ENCODE measurements around the gene CD96. TPM values are rescaled to one million over a fixed set of nuclear protein-coding genes. Genes with fewer than 3 reads are reported as not detected.
A peak's percentile ranks its signal among the peaks of the same experiment; 100 is the strongest.

The CD96 gene, protein sequence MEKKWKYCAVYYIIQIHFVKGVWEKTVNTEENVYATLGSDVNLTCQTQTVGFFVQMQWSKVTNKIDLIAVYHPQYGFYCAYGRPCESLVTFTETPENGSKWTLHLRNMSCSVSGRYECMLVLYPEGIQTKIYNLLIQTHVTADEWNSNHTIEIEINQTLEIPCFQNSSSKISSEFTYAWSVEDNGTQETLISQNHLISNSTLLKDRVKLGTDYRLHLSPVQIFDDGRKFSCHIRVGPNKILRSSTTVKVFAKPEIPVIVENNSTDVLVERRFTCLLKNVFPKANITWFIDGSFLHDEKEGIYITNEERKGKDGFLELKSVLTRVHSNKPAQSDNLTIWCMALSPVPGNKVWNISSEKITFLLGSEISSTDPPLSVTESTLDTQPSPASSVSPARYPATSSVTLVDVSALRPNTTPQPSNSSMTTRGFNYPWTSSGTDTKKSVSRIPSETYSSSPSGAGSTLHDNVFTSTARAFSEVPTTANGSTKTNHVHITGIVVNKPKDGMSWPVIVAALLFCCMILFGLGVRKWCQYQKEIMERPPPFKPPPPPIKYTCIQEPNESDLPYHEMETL
- 1 to 10 TPM in 1 of 6 experiments, under 1 TPM in 5; 0.31 to 1.3 (median 0.79) TPM for total RNA-seq
- long read RNA-seq = 0 reads

- TF ChIP-seq POLR2A (IDR thresholded peaks at IDR 0.05) (no peak), CTCF (IDR thresholded peaks at IDR 0.05) (no peak)
- Histone ChIP-seq H3K36me3 (no peaks in the 10 kb centered on the region), H3K4me1 (peaks cover 0 to 9% (median 0%) of the 10 kb centered on the region in 4 donors), H3K4me3 (no peak within 1 kb of the TSS), H3K27me3 (no peaks in the 10 kb centered on the region), H3K9me3 (no peaks in the 10 kb centered on the region), H3K27ac (peak within 1 kb of the TSS in 1 of 3 donors; percentile 19)
- DNase-seq (no peak), ATAC-seq (no peak)
- intact Hi-C loops (cut with DNase I) = no loop called here
- WGBS (ENCODE audit: insufficient coverage, low coverage, low lambda C conversion rate, missing lambda C conversion rate) = 46% methylated on average over 11 of the region's 11 CpGs
Measured at GRCh38 chr3:111541911-111542483, at the start of gene CD96. CD96 (plus strand) TSS chr3:111542197; CDS start chr3:111542249, 52 bp downstream.

DNA sequence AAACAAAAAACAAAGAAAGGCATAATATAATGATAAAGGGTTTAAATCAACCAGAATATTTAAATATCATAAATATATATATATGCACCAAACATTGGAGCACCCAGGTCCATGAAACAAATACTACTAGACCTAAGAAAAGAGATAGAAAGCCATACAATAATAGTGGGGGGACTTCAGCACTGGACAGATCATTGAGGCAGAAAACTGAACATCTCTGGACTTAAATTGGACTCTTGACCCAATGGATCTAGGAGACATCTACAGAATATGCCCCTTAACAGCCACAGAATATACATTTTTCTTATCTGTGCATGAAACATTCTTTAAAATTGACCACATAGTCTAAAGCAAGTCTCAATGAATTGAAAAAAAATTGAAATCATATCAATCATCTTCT is 48.7 kb upstream of the CD96 start:
- DNase-seq (no peak), ATAC-seq (no peak)
- no peaks in the 10 kb centered on the region for H3K4me1 ChIP-seq
- no peaks in the 10 kb centered on the region for H3K36me3 ChIP-seq
- no peaks in the 10 kb centered on the region for H3K27me3 ChIP-seq
- TF ChIP-seq POLR2A (IDR thresholded peaks at IDR 0.05) (no peak), CTCF (IDR thresholded peaks at IDR 0.05) (no peak)
- no peaks in the 10 kb centered on the region for H3K9me3 ChIP-seq
- intact Hi-C loops (cut with DNase I) = no loop called here
- no peak overlapping the region for H3K27ac ChIP-seq
- H3K4me3 ChIP-seq = no peak overlapping the region

DNA sequence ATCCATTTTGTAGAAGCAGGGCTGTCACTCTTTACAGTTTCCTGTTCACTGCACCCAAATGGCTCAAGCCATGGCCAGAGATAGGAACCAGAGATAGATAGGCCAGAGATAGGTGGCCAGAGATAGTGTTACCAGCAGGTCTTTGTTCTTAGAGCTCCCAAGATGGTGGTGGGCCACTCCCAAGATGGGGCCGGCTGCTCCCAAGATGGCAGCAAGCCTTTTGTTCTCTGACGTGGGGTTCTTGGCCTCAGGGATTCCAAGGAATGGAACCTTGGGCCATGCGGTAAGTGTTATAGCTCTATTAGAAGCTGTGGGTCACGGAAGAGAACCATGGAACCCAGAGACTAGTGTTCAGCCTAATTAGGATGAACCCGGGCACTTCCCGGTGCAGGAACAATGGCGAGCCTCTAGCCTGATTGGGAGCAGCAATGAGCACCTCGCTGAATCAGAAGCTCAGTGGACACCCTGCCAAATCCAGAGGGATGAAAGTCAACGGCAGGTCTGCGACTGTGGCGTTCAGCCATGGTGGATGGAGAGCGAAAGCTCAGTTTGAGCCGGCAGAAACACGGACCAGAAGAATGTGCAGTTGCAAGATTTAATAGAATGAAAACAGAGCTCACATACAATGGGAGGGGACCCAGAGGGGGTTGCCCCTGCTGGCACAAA is 45.0 kb upstream of the CD96 start:
- 94% methylated on average over 7 of the region's 14 CpGs for WGBS (ENCODE audit: insufficient coverage, low coverage, low lambda C conversion rate, missing lambda C conversion rate)
- ATAC-seq = no peak

More for the DNA sequence above, 45.0 kb upstream of the CD96 start:
- Histone ChIP-seq H3K27me3 (no peaks in the 10 kb centered on the region), H3K27ac (no peak overlapping the region), H3K9me3 (no peaks in the 10 kb centered on the region), H3K4me1 (no peaks in the 10 kb centered on the region), H3K36me3 (no peaks in the 10 kb centered on the region), H3K4me3 (no peak overlapping the region)
- TF ChIP-seq CTCF (IDR thresholded peaks at IDR 0.05) (no peak), POLR2A (IDR thresholded peaks at IDR 0.05) (no peak)
- intact Hi-C loops (cut with DNase I) = no loop called here
- DNase-seq = no peak

All from right lobe of liver (tissue), 6 donors.